Spinal cord (tissue), 10 donors: ENCODE data around the gene HOXA1. TPM values are rescaled to one million over a fixed set of nuclear protein-coding genes. Genes with fewer than 3 reads are reported as not detected.

Experiments
- DNase-seq, 6 donors: peaks; one replicate each; pipeline versions ENCODE4 v3.0.0 to v3.0.0-alpha.2; 2013 to 2015; ENCODE audit warnings: low spot score in 6 of 6, low read depth in 4 of 6
- H3K27ac ChIP-seq: one replicate; pipeline ENCODE4 v1.5.1; 2013; ENCODE audit warnings: low read depth, low read length, control low read depth
- H3K27me3 ChIP-seq: one replicate; pipeline ENCODE4 v1.6.1; 2013; ENCODE audit warnings: low read length; ENCODE audit not compliant: control insufficient read depth, insufficient read depth
- H3K36me3 ChIP-seq: one replicate; pipeline ENCODE4 v1.6.1; 2013; ENCODE audit warnings: low read length; ENCODE audit not compliant: control insufficient read depth, insufficient read depth
- H3K4me1 ChIP-seq: one replicate; pipeline ENCODE4 v1.6.1; 2013; ENCODE audit warnings: low read length; ENCODE audit not compliant: control insufficient read depth, insufficient read depth
- H3K4me3 ChIP-seq: one replicate; pipeline ENCODE4 v1.5.1; 2013; ENCODE audit warnings: low read depth, low read length, control low read depth
- H3K9me3 ChIP-seq: one replicate; pipeline ENCODE4 v1.6.1; 2013; ENCODE audit warnings: low read length; ENCODE audit not compliant: control insufficient read depth, insufficient read depth
- WGBS: methylation state at CpG from one replicate; pipeline ENCODE4 v1.1.5; 2013; ENCODE audit warnings: missing lambda C conversion rate; ENCODE audit not compliant: insufficient coverage; 5-methylcytosine and 5-hydroxymethylcytosine counted together
- polyA plus RNA-seq, 2 donors: library from polyadenylated mRNA; unstranded; fragments of 120-200 nt; gene quantifications; one replicate each; pipeline ENCODE4 v1.2.1, GENCODE V29; 2013; ENCODE audit not compliant: insufficient read length in 2 of 2
- total RNA-seq, 2 donors: library from RNA; depleted of rRNA in 1 of 2; stranded (reverse); fragments of 120-200 nt in 1 of 2; fragments of >200 nt in 1 of 2; gene quantifications; one replicate each; pipeline versions ENCODE4 v1.2.3 to v1.2.4, GENCODE V29; 2013 to 2014
- donor health status: healthy.

HOXA1 gene
- total and polyA plus RNA-seq, 4 donors = 1.2 to 3.9 (median 2.3) TPM

GRCh38 chr7:27079234-27079975 is 16.4 kb downstream of the HOXA1 start:
- no CpG with 5 or more reads among the region's 1 CpG for WGBS
- H3K4me1 ChIP-seq = no peaks in the 10 kb centered on the region
- H3K27ac ChIP-seq = no peak overlapping the region
- H3K36me3 ChIP-seq = no peaks in the 10 kb centered on the region
- H3K4me3 ChIP-seq = no peak overlapping the region
- H3K27me3 ChIP-seq = no peaks in the 10 kb centered on the region
- no peak for DNase-seq
- peaks cover 2% of the 10 kb centered on the region for H3K9me3 ChIP-seq

- Histone ChIP-seq H3K27me3 (no peaks in the 10 kb centered on the region), H3K27ac (no peak overlapping the region), H3K4me3 (no peak overlapping the region), H3K4me1 (no peaks in the 10 kb centered on the region), H3K9me3 (peaks cover 2% of the 10 kb centered on the region), H3K36me3 (no peaks in the 10 kb centered on the region)
- no peak for DNase-seq
- no CpG with 5 or more reads among the region's 5 CpGs for WGBS
Observed at GRCh38 chr7:27078616-27079233, 17.1 kb downstream of the HOXA1 start.

DNA sequence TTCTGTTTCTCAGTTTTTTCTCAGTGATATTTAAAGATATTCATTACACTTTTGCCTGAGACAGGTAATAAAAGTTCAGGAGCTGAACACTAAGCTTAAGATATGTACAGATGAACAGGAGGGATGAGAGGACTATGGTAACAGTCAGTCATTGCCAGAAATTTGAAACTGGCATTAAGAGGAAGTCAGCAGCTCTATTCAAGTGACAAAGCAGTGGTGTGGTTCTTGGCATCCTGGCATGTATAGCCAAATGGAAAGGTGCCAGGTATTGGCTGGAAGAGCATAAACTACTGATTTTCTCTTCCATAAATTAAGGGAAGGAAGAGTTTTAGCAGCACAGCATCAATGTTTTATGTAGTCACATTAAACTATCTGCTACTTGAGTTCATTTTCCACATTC is 22.7 kb downstream of the HOXA1 start:
- Histone ChIP-seq H3K4me1 (no peaks in the 10 kb centered on the region), H3K27ac (no peak overlapping the region), H3K27me3 (no peaks in the 10 kb centered on the region), H3K4me3 (no peak overlapping the region), H3K36me3 (no peaks in the 10 kb centered on the region), H3K9me3 (peaks cover 2% of the 10 kb centered on the region)
- peak in 2 of 6 donors; percentile 57 to 63 for DNase-seq

GRCh38 chr7:27071622-27072390 is 24.0 kb downstream of the HOXA1 start:
- 40% methylated on average over 1 of the region's 6 CpGs for WGBS
- Histone ChIP-seq H3K36me3 (no peaks in the 10 kb centered on the region), H3K4me1 (no peaks in the 10 kb centered on the region), H3K9me3 (peaks cover 2% of the 10 kb centered on the region), H3K27ac (no peak overlapping the region), H3K4me3 (no peak overlapping the region), H3K27me3 (no peaks in the 10 kb centered on the region)
- DNase-seq = peak in 1 of 6 donors; percentile 55

- no peaks in the 10 kb centered on the region for H3K4me1 ChIP-seq
- H3K9me3 ChIP-seq = no peaks in the 10 kb centered on the region
- H3K27ac ChIP-seq = no peak overlapping the region
- H3K27me3 ChIP-seq = no peaks in the 10 kb centered on the region
- 100% methylated on average over 1 of the region's 1 CpG for whole genome bisulfite sequencing
- no peak overlapping the region for H3K4me3 ChIP-seq
- no peaks in the 10 kb centered on the region for H3K36me3 ChIP-seq
- no peak for DNase-seq
Observed at GRCh38 chr7:27068259-27068658, 27.5 kb downstream of the HOXA1 start.

DNA sequence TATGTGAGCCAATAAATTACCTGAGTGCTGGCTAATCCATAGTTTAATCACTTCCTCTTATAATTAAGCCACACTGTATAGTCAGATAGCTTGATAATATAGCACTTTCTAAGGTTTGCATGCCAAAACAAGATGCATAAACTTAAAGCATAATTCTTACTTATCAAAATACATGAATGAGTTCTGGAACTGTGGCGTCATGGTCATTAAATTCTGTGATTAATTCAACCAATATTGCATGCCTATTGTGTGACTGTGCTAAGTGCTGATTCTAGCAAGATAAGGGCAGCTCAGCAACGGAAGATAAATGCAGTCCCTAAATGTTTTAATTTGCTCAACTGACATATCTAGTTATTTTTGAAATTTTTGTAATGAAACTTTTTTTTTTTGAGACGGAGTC is 29.7 kb downstream of the HOXA1 start:
- no CpG with 5 or more reads among the region's 3 CpGs for WGBS
- no peaks in the 10 kb centered on the region for H3K9me3 ChIP-seq

GRCh38 chr7:27065709-27066108 is 30.1 kb downstream of the HOXA1 start:
- DNase-seq = no peak
- no CpG with 5 or more reads among the region's 2 CpGs for WGBS
- Histone ChIP-seq H3K9me3 (no peaks in the 10 kb centered on the region), H3K4me1 (no peaks in the 10 kb centered on the region), H3K27me3 (no peaks in the 10 kb centered on the region), H3K36me3 (no peaks in the 10 kb centered on the region), H3K27ac (no peak overlapping the region), H3K4me3 (no peak overlapping the region)

More for the DNA sequence above, 29.7 kb downstream of the HOXA1 start:
- H3K27ac ChIP-seq = no peak overlapping the region
- H3K36me3 ChIP-seq = no peaks in the 10 kb centered on the region
- no peak for DNase-seq
- H3K4me1 ChIP-seq = no peaks in the 10 kb centered on the region
- H3K4me3 ChIP-seq = no peak overlapping the region
- H3K27me3 ChIP-seq = no peaks in the 10 kb centered on the region

GRCh38 chr7:27064661-27065060 is 31.1 kb downstream of the HOXA1 start:
- Histone ChIP-seq H3K4me1 (no peaks in the 10 kb centered on the region), H3K27me3 (no peaks in the 10 kb centered on the region), H3K36me3 (no peaks in the 10 kb centered on the region), H3K27ac (no peak overlapping the region), H3K4me3 (no peak overlapping the region), H3K9me3 (no peaks in the 10 kb centered on the region)
- WGBS = no CpG with 5 or more reads among the region's 2 CpGs
- DNase-seq = no peak

GRCh38 chr7:27064159-27064558 is 31.6 kb downstream of the HOXA1 start:
- Histone ChIP-seq H3K9me3 (no peaks in the 10 kb centered on the region), H3K27me3 (no peaks in the 10 kb centered on the region), H3K4me1 (no peaks in the 10 kb centered on the region), H3K36me3 (no peaks in the 10 kb centered on the region), H3K27ac (no peak overlapping the region), H3K4me3 (no peak overlapping the region)
- no CpG with 5 or more reads among the region's 2 CpGs for WGBS
- peak in 2 of 6 donors; percentile 73 to 76 for DNase-seq
